DMS53 treated with DMSO at 0.1 percent for 48 hours (cell line): ENCODE measurements around the gene PYDC2.
"Not testable (repeated sequence)": the region's sequence is repeated elsewhere in the genome, so short reads cannot be mapped to it uniquely, and the experiment has no call there.

Experiments used
- DNase-seq: peaks from one replicate; lab custom pipeline; 2025; ENCODE audit not compliant: unreplicated experiment; lab: John Stamatoyannopoulos, UW

The PYDC2 gene

GRCh38 chr3:191470080-191470479 lies 9.1 kb downstream of the PYDC2 start:
- DNase-seq, result no peak

- DNase-seq, result no peak
These were observed 9.6 kb downstream of the PYDC2 start for GRCh38 chr3:191470545-191470944.

- DNase-seq, result no peak
These were observed 12.8 kb downstream of the PYDC2 start for GRCh38 chr3:191473661-191474198.

GRCh38 chr3:191476066-191476772 lies 15.3 kb downstream of the PYDC2 start:
- DNase-seq, result no peak

GRCh38 chr3:191483994-191484393 lies 23.0 kb downstream of the PYDC2 start:
- not testable (repeated sequence) for DNase-seq

- no peak for DNase-seq
These were observed 23.5 kb downstream of the PYDC2 start for GRCh38 chr3:191484461-191484860.

GRCh38 chr3:191492601-191493000 lies 31.6 kb downstream of the PYDC2 start:
- DNase-seq, result no peak

GRCh38 chr3:191493336-191493735 lies 32.4 kb downstream of the PYDC2 start:
- no peak for DNase-seq

- no peak for DNase-seq
These were observed 38.5 kb downstream of the PYDC2 start for GRCh38 chr3:191499307-191500080.

- no peak for DNase-seq
These were observed 39.9 kb downstream of the PYDC2 start for GRCh38 chr3:191500892-191501291.

GRCh38 chr3:191502583-191502982 lies 41.6 kb downstream of the PYDC2 start:
- no peak for DNase-seq

GRCh38 chr3:191509078-191509477 lies 48.1 kb downstream of the PYDC2 start:
- DNase-seq, result no peak
